A204.1 (cell line): ENCODE data around the gene STT3A.

Source experiments
- FAIRE-seq: peaks from 2 replicates; lab custom pipeline; 2012; peaks lifted over from hg19 to GRCh38; lab: Jason Lieb, UNC

The STT3A gene

GRCh38 chr11:125667151-125667550 is 74.5 kb downstream of the STT3A start:
- no peak for FAIRE-seq

DNA sequence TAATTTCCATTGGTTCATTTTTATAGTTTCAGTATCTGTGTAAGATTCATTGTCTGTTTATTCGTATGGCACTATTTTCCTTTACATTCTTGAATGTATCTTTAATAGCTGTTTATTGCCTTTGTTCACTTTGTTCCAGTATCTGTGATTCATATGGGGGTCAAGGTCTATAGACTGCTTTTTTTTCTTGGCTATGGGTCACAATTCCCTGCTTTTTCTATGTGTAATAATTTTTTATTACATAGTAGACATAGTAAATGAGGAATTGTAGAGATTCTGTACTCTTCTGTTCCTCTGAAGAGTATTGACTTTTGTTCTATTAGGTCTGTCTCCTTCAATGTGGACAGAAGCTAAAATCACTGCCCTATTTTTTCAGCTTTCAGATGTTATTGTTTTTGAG is 77.5 kb downstream of the STT3A start:
- FAIRE-seq: no peak

DNA sequence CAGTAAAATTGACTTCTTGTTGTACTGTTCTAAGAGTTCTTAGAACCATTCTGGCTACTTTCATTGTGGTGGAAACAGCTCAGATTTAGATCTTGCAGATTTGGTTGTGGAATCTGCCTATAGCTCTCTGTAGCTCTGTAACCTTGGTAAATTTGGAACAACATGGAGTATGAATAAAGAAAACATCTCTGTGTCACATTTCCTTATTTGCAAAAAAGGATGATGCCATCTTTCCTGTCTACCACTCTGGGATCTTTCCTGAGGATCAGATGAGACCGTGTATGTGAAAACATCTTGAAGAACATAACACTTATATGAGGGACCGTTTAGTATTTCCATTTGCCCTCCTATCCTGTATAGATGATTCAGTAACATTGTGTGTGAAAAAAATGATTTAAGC is 78.9 kb downstream of the STT3A start:
- no peak for FAIRE-seq
